Muscle layer of duodenum (tissue), 2 donors: ENCODE data around the gene NAV2.

Source experiments
- H3K27ac ChIP-seq: one replicate; pipeline ENCODE4 v1.7.0; 2013; ENCODE audit warnings: mild to moderate bottlenecking, low read length
- H3K27me3 ChIP-seq: one replicate; pipeline ENCODE4 v1.7.0; 2013; ENCODE audit warnings: low read depth, mild to moderate bottlenecking, control low read depth, low read length
- H3K36me3 ChIP-seq, 2 donors: one replicate each; pipeline ENCODE4 v1.7.0; 2013; ENCODE audit warnings: low read length in 2 of 2, control low read depth in 1 of 2, mild to moderate bottlenecking in 1 of 2; ENCODE audit not compliant: insufficient read depth in 2 of 2, control insufficient read depth in 1 of 2
- H3K4me1 ChIP-seq, 2 donors: one replicate each; pipeline ENCODE4 v1.7.0; 2013; ENCODE audit warnings: low read length in 2 of 2, mild to moderate bottlenecking in 2 of 2, control low read depth in 1 of 2, moderate library complexity in 1 of 2; ENCODE audit not compliant: insufficient read depth in 2 of 2, control insufficient read depth in 1 of 2
- H3K4me3 ChIP-seq, 2 donors: one replicate each; pipeline ENCODE4 v1.7.0; 2013; ENCODE audit warnings: low read length in 2 of 2, low read depth in 1 of 2, mild to moderate bottlenecking in 1 of 2
- H3K9me3 ChIP-seq, 2 donors: one replicate each; pipeline ENCODE4 v1.7.0; 2013; ENCODE audit warnings: low read length in 2 of 2, control low read depth in 1 of 2, mild to moderate bottlenecking in 1 of 2; ENCODE audit not compliant: control insufficient read depth in 1 of 2
- donor health status: healthy.

NAV2 gene

GRCh38 chr11:19985111-19985510 is 272.5 kb downstream of the NAV2 start:
- Histone ChIP-seq H3K36me3 (peaks cover 0 to 3% of the 10 kb centered on the region in 2 donors), H3K4me3 (no peak overlapping the region), H3K9me3 (no peaks in the 10 kb centered on the region), H3K27ac (no peak overlapping the region), H3K4me1 (peaks cover 15 to 22% of the 10 kb centered on the region in 2 donors), H3K27me3 (no peaks in the 10 kb centered on the region)

- H3K27ac ChIP-seq: peak overlapping the region; percentile 77
- H3K4me3 ChIP-seq: no peak overlapping the region
- H3K9me3 ChIP-seq: no peaks in the 10 kb centered on the region
- peaks cover 9 to 11% of the 10 kb centered on the region in 2 donors for H3K4me1 ChIP-seq
- peaks cover 0 to 3% of the 10 kb centered on the region in 2 donors for H3K36me3 ChIP-seq
- no peaks in the 10 kb centered on the region for H3K27me3 ChIP-seq
Observed at GRCh38 chr11:19987331-19987801, 274.7 kb downstream of the NAV2 start.

DNA sequence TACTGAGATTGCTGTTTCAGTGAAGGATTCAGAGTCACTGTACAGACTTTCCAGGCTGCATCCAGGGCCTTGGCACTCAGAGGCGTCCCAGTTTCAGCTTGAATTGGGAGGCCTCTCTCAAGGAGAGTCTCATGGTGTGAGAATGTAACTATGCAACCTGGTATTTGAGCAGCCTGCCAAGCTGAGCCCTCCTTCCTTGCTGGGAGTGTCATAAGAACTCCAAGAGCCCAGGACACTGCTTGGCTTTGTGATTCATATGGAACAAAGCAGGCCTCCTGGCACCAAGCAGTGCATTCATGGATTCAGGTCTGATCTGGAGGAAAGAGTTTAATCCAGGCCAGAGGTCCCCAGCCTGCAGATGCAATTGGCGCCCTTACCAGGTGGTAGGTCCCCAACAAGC is 276.0 kb downstream of the NAV2 start:
- H3K27ac ChIP-seq: peak overlapping the region; percentile 77
- no peaks in the 10 kb centered on the region for H3K9me3 ChIP-seq
- H3K4me1 ChIP-seq: peaks cover 9 to 11% of the 10 kb centered on the region in 2 donors
- peaks cover 0 to 3% of the 10 kb centered on the region in 2 donors for H3K36me3 ChIP-seq
- no peak overlapping the region for H3K4me3 ChIP-seq
- no peaks in the 10 kb centered on the region for H3K27me3 ChIP-seq

DNA sequence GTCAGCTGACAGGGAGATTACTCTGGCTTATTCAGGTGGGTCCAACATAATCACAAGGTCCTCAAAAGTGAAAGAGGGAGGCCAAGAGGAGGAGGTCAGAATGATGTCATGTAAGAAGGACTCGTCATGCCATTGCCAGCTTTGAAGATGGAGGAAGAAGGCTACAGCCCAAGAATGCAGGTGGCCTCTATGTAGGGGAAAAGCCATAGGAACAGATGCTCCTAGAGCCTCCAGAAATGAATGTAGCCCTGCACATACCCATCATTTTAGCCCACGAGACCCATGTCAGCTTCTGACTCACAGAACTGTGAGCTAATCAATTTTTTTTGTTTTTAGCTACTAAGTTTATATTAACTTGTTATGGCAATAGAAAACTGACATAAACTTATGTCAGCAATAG is 276.6 kb downstream of the NAV2 start:
- Histone ChIP-seq H3K9me3 (no peaks in the 10 kb centered on the region), H3K27me3 (no peaks in the 10 kb centered on the region), H3K4me1 (peaks cover 5 to 11% of the 10 kb centered on the region in 2 donors), H3K36me3 (peaks cover 0 to 3% of the 10 kb centered on the region in 2 donors), H3K4me3 (no peak overlapping the region), H3K27ac (peak overlapping the region; percentile 61)

DNA sequence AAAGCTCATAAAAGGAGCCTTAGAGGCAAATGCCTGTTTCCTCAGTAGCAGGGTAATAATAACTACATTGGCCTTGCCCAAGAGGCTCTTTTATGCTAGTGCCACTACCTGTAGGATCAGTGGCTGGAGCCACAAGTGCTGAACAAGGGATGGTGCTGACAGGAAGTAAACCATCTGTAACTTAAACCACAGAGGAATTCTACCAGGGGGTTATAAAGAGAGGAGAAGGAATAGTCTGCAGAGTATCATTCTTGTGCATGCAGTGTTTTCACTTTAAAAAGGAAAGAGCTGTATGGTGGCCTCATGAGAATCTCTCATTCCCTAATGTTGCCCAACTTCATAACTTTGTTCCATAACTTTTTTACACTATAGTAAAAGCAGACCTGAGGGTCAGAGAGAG is 279.5 kb downstream of the NAV2 start:
- no peak overlapping the region for H3K4me3 ChIP-seq
- H3K27me3 ChIP-seq: no peaks in the 10 kb centered on the region
- peaks cover 0 to 3% of the 10 kb centered on the region in 2 donors for H3K36me3 ChIP-seq
- no peak overlapping the region for H3K27ac ChIP-seq
- peaks cover 0 to 9% of the 10 kb centered on the region in 2 donors for H3K4me1 ChIP-seq
- H3K9me3 ChIP-seq: no peaks in the 10 kb centered on the region

- no peaks in the 10 kb centered on the region for H3K27me3 ChIP-seq
- no peak overlapping the region for H3K4me3 ChIP-seq
- no peak overlapping the region for H3K27ac ChIP-seq
- no peaks in the 10 kb centered on the region for H3K9me3 ChIP-seq
- H3K4me1 ChIP-seq: peaks cover 0 to under 1% of the 10 kb centered on the region in 2 donors
- peaks cover 0 to 3% of the 10 kb centered on the region in 2 donors for H3K36me3 ChIP-seq
Observed at GRCh38 chr11:19992998-19993397, 280.4 kb downstream of the NAV2 start.

GRCh38 chr11:19994672-19995071 is 282.0 kb downstream of the NAV2 start:
- Histone ChIP-seq H3K27ac (no peak overlapping the region), H3K4me3 (no peak overlapping the region)

DNA sequence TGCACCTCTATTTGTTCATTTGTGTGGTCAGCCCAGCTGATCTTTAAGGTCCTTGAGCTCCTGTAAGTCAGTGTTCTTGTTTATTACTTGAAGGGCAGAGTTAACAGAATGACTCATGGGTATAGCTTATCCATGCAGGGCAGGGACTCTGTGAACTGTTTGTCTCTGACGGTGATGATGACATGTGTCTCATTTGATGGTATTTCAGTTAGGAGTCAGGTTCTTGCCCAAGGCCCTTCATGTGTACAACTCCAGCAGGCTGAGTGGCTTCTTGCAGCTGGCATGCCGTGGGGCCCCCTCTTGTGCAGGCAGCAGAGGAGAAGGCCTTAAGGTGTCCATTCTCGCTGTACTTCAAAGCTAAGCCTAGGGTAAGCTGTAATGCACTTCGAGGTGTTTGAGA is 282.5 kb downstream of the NAV2 start:
- H3K4me3 ChIP-seq: no peak overlapping the region
- no peaks in the 10 kb centered on the region for H3K9me3 ChIP-seq
- H3K27me3 ChIP-seq: no peaks in the 10 kb centered on the region
- H3K36me3 ChIP-seq: no peaks in the 10 kb centered on the region
- H3K4me1 ChIP-seq: no peaks in the 10 kb centered on the region
- no peak overlapping the region for H3K27ac ChIP-seq

More at GRCh38 chr11:19994672-19995071, 282.0 kb downstream of the NAV2 start:
- Histone ChIP-seq H3K9me3 (no peaks in the 10 kb centered on the region), H3K36me3 (peaks cover 0 to 3% of the 10 kb centered on the region in 2 donors), H3K4me1 (no peaks in the 10 kb centered on the region), H3K27me3 (no peaks in the 10 kb centered on the region)

DNA sequence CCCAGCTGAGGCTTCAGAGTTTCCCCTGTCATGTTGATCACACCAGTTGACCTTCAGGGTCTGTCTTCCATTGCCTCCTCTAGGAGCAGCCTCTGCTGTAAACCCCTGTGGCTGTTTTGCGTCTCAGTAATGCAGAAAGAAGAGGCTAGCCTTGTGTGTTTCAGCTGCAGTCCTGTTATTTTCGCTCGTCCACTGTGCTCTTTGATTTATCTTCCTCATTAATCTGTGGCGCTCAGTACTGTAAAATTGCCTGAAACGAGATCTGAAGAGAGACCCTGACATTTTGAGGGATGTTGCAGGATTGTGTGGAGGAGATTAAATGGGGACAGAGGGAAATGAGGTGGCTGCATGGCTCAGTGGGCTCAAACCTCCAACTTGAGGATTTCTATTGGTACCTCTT is 283.9 kb downstream of the NAV2 start:
- Histone ChIP-seq H3K27me3 (no peaks in the 10 kb centered on the region), H3K36me3 (no peaks in the 10 kb centered on the region), H3K9me3 (no peaks in the 10 kb centered on the region), H3K27ac (no peak overlapping the region), H3K4me1 (no peaks in the 10 kb centered on the region), H3K4me3 (no peak overlapping the region)

DNA sequence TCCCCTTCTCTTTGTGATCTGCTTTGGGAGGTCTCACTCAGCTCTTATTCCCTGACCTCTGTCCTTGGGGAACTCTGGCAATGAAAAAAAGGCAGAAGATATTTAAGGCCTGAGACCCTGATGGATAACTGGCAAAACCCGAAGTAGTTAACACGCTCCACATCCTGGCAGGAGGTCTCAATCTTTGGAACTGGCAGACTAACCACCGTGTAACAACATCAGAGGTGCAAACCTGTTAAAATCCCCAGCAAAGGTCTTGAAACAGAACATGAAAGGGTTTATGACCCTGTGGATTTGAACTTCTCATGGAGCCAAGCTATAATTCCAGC is 287.3 kb downstream of the NAV2 start:
- Histone ChIP-seq H3K27ac (no peak overlapping the region), H3K9me3 (no peaks in the 10 kb centered on the region), H3K36me3 (no peaks in the 10 kb centered on the region), H3K27me3 (no peaks in the 10 kb centered on the region), H3K4me1 (no peaks in the 10 kb centered on the region), H3K4me3 (no peak overlapping the region)

GRCh38 chr11:20000351-20001134 is 287.9 kb downstream of the NAV2 start:
- H3K27me3 ChIP-seq: no peaks in the 10 kb centered on the region
- no peak overlapping the region for H3K4me3 ChIP-seq
- H3K9me3 ChIP-seq: no peaks in the 10 kb centered on the region
- no peaks in the 10 kb centered on the region for H3K4me1 ChIP-seq
- H3K27ac ChIP-seq: no peak overlapping the region
- no peaks in the 10 kb centered on the region for H3K36me3 ChIP-seq
